GM19452 (cell line): ENCODE results near the gene ADAMTSL2.

Experiments
- ATAC-seq: cut with Tn5 transposase; IDR thresholded peaks from one replicate; pipeline ENCODE4 v1.9.1; 2021; ENCODE audit not compliant: unreplicated experiment

Gene ADAMTSL2

DNA sequence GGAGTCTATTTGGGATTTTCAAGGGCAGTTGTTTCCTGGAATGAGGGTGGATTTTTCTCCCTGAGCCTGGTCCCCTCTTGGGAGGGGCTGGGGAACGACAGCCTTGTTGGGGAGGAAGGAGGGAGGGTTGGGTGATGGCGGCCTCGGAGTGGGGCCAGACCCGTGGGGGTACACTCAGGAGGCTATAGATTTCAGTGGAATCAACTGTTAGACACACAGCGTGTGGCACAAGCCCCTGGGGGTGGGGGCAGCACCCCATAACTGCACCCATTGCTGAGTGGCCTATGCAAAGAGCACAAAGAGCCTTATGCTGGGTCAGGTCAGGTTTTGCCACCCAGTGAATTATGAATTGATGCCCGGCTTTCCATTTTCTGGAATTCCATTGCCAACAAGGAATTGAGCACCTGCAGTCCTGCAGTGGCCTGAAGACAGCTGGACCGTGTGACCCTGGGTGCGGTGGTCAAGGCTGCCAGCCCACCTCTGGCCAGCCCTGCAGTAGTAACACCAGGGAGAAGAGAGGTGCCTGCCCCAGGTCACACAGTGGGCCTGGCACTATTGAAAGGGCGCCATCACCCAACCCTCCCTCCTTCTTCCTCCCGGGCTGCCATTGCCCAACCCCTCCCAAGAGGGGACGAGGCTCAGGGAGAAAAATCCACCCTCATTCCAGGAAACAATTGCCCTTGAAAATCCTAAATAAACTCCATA is 18.1 kb upstream of the ADAMTSL2 start:
- no peak for ATAC-seq

DNA sequence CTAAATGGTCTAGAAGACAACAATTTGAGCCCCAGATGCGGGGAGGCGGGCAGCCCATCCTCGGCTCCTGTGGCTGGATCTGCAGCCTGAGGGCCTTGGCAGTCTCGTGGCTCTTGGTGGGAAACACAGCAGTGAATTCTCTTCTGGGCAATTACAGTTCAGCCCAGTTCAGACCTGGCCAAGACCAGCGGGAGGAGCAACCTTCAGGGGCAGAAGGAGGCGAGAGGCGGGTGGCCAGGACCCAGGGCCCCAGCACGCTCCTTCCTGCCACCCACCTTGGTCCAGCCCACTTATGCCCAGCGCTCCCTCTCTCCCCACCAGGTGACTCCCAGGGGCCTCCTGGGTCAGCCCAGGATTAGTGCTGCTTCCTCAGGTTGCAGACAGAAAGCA is 17.5 kb upstream of the ADAMTSL2 start:
- no peak for ATAC-seq

DNA sequence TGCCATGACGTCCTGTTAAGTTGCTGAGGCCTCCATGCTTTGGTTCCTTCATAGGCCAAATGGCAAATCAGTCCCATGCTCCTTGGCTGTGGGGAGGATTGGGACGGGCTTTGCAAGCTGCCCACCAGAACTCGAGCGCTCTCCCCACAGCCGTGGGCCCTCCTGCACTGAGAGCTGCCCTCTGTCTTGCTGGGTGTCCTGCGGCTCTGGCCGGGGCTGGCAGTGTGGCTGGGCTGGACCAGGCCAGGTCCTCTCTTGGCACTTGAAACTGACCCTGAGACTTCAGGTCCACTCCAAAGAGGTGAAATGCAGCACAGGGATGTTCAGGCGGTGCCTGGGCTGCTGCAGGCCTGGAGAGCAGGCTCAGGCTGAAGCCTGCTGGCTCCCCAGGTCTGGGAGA is 16.8 kb upstream of the ADAMTSL2 start:
- ATAC-seq = no peak

DNA sequence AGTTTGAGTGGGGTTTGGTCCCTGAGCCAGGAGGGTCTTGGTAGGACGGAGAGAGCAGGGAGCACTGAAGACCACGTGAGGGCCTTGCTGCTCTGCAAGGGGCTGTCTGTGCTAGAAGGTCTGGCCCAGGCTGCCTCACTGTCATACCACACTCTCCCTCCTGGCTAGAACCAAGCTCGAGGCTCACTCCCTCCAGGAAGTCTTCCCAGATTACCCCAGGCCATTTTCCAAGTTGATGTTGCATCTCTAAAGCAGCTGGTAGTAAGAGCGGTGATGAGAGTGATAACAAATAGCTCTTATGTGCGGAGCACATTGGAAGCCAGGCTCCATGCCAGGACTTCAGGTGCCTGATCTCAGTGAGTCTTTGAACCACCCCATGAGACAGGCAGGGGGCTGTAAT is 16.3 kb upstream of the ADAMTSL2 start:
- ATAC-seq = no peak

- no peak for ATAC-seq
Observed at GRCh38 chr9:133518706-133519449, 15.6 kb upstream of the ADAMTSL2 start.

GRCh38 chr9:133519693-133520092 is 14.8 kb upstream of the ADAMTSL2 start:
- no peak for ATAC-seq

DNA sequence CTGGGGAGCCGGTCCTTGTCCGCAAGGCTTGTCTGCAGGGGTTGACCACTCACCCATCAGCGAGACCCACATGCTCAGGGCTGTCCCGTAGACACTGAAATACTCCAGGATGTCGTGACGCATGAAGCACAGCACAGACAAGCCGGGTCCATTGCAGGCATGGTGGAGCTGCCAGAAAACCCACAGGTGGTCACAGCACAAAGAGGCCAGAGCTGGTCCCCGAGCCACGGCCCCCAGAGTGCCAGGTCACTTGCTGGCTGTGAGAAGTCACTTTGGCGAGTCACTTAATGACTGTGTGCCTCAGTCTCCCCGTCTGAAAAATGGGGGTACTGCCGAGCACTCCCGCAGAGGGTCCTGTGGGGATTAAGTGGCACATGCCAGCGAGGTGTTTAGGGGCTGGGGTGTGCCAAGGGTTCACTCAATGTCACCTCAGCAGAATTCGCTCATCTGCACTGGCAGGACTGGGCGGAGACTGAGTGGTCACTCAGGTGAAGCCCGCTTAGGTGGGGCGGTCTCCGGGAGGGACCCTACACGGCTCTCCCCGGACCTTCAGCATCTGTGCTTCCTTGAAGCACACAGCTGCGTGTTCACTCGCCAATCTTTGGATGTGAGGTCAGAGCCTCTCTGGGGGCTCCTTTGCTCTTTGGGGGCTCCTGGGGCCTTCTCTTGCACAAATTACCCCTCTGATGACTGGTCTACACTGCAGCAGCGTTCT is 14.2 kb upstream of the ADAMTSL2 start:
- no peak for ATAC-seq

DNA sequence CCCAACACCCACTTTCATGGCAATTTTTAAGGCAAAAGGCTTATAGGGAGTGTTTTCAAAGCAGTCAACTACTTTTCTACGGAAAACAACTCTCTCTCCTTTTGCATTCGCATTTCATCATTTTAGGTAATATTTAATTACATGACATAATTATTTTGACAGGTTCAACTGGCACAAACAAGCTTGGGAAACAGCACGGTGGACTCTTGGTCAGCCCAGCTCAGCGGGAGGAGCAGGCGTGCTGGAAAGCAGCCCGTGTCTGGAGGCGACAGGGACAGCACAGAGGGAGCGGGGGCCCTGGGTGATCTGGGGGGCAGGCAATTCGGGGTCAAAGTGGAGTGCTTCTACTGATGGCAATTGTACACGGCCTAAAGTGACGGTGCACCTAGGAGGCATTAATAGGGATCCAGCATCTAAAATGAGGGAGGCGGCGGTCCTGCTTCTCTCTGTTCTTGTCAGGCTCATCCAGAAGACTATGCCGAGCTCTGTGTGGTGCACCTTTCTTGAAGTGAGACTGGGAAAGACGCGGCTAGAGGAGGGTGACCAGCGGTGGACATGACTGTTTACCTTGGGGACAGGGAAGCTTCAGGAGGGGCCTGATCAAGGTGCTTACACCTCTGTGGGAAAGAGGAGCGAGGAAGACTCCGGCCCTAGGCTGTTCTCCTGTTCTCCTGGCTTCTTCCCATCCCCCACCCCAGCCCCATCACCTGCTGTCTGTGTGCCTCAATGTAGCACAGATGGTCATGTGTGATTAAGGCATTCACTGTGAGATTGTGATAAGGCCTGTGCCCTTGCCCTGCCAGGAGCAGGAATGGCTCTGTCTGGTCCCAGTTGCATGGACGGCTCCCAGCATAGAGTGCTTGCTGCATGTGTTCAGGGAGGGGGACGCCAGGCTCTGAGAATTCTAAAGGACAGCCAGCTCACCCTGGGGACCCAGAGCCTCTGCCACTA is 13.1 kb upstream of the ADAMTSL2 start:
- no peak for ATAC-seq

- no peak for ATAC-seq
Observed at GRCh38 chr9:133522073-133522910, 12.2 kb upstream of the ADAMTSL2 start.

DNA sequence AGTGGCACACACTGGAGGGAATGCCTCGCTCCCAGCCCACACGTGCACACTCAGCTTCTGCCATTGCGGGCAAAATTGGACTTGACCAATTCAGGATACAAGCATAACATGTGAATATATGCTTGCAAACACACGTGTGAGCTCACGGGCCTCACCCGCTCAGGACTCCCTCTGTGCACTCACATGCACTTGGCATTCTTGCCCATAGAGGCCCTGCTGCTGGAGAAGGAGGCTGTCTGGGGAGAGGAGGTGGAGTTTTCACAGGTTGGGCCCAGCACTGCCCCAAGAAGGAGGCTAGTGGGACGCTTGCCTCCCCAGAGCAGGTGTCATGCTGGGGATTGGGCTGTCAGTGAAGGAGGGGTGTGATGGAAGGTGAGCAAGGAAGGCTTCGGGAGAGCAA is 11.4 kb upstream of the ADAMTSL2 start:
- no peak for ATAC-seq

- no peak for ATAC-seq
Observed at GRCh38 chr9:133524146-133524545, 10.4 kb upstream of the ADAMTSL2 start.

DNA sequence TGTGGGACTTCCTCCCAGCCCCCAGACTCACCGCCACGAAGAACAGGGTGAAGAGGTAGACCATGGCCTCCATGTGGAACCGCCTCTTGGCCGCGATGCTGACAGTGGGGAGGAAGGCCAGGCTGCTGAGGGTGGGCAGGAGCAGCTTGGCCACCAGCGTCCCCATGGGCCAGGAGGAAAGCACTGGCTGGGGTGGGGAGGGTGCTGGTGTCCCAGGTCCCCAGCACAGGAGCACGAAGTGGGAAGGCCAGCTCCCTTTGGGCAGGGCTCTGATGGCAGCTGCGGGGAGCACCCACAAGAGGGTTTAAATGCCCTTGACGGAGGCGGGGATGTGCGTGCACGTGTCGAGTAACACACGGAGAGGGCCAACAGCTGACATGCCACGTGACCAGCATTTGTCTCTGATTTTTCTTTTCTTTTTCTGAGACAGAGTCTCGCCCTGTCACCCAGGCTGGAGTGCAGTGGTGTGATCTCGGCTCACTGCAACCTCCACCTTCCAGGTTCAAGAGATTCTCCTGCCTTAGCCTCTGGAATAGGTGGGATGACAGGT is 9.8 kb upstream of the ADAMTSL2 start, which contains the start of gene MYMK:
TSS of gene MYMK (minus strand) at position 281 of the 550 bp plus-strand sequence. CDS start at position 166, 115 bp downstream.
- no peak for ATAC-seq

- ATAC-seq = no peak
Observed at GRCh38 chr9:133525677-133526076, 8.8 kb upstream of the ADAMTSL2 start.

- ATAC-seq = no peak
Observed at GRCh38 chr9:133526721-133527321, 7.7 kb upstream of the ADAMTSL2 start.

- no peak for ATAC-seq
Observed at GRCh38 chr9:133527444-133527920, 7.0 kb upstream of the ADAMTSL2 start.

- ATAC-seq = no peak
Observed at GRCh38 chr9:133528001-133528875, 6.3 kb upstream of the ADAMTSL2 start.

- ATAC-seq = no peak
Observed at GRCh38 chr9:133528876-133529241, 5.6 kb upstream of the ADAMTSL2 start.

- no peak for ATAC-seq
Observed at GRCh38 chr9:133529457-133529856, 5.0 kb upstream of the ADAMTSL2 start.
